ENCODE data around the gene RPL10A.

Gene RPL10A

DNA sequence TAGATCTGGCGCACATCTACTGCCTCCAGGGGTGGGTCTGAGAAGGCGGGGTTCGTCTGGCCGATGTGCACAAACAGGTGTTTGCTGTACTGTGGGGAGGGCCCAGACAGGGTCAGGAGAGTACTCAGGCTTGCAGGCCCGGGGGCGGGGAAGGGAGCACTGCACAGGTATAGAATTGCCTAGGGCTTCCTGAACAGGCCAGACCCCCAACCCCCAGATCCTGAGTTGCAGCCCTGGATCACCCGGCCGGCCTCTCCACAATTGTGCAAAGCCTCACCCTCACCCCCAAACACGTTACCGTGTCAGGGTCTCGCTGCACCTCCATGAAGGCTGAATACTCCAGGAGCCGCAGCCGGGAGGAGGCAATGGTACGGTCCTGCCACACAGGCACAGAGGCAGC is 7.8 kb downstream of the RPL10A start:
- no peak for DNase-seq (ENCODE audit: low read depth)

DNA sequence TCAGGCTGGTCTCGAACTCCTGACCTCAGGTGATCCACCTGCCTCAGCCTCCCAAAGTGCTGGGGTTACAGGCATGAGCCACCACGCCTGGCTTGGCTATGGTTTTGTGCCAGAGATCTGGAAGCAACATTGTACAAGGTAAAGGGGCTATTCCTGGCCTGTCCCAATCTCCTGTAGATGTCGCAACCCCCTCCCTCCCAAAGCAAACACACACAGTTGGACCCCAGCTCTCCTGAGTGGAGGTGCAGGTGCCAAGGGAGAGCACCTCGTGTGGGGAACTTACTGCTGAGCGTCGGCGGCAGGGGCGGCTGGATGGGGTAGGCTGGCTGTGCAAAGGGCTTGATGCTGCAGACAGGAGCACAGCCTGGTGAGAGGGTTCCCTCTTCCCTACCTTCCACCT is 8.8 kb downstream of the RPL10A start:
- no peak for DNase-seq (ENCODE audit: low read depth)

GRCh38 chr6:35477551-35478179 is 9.5 kb downstream of the RPL10A start:
- no peak for DNase-seq (ENCODE audit: low read depth)

DNA sequence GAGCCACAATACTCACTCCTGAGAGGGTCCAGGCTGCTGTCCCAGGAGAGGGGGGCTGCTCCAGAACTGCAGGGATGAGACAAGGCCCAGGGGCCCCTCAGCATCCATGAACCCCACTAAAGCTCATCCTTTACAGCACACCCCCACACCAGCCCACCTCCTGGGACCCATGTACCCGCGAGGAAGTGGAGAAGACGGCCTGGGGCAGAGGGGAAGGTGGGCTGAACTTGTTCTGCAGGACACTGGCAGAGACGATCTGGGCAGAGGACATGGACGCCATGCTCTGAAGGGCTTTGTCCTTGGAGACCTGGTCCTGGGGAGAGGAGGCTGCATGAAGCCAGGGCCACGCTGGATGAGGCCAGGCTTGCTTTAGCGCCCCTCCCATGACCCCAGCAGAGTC is 10.1 kb downstream of the RPL10A start:
- DNase-seq (ENCODE audit: low read depth) = no peak

DNA sequence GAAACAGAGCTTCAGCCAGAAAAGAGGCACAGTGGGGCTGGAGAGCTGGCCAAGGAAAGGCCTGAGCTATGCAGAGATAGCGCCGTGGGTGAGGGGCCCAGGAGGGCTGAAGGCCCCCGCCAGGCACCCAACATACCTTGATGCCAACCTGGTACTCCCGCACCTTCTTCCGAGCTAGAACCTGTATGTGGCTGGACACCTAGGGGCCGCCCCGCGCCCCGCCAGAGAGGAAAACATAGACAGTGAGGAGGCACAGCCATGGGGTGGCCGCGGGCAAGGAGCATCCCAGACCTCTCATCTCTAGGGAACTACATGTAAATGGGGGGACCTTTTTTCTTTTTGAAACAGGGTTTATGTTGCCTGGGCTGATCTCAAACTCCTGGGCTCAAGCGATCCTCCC is 12.0 kb downstream of the RPL10A start:
- no peak for DNase-seq (ENCODE audit: low read depth)

DNA sequence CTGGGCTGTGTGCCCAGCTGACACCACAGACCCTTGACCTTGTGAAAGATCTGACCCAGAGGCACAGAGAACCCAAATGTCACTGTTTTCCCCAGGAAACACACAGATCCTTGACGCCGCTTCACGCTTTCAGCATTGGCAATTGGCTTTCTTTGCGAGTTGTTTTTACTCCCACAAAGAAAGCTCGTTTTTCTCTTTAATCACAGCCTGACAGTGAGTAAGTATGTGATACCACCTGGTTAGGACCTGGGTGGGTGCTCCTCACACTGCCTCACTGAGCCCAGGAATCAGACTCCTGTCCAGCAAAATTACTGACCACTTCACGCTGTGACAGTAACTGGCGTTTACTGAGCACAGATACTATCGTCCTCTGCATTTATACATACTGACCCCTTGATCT is 13.0 kb downstream of the RPL10A start:
- no peak for DNase-seq (ENCODE audit: low read depth)

DNA sequence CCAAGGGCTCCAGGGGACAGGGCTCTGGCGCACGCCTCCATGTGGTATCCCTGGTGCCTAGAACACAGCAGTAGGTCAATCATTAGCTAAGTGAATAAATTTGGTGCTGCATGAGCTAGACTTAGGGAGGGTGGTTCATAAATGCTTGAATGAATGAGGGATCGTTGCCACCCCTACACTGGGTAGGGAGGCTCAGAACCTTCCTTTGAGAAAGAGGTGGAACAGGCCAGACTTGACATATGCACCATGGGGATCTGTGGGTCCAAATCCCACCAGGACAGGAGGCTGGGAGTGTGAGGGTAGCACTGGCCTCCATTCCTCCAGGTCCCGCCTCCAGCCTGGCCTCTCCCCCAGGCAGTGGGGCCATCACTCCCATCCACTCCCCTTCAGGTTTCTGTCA is 14.9 kb downstream of the RPL10A start:
- DNase-seq (ENCODE audit: low read depth) = no peak

GRCh38 chr6:35483490-35483889 is 15.3 kb downstream of the RPL10A start:
- no peak for DNase-seq (ENCODE audit: low read depth)

GRCh38 chr6:35483893-35484645 is 15.9 kb downstream of the RPL10A start:
- no peak for DNase-seq (ENCODE audit: low read depth)

- no peak for DNase-seq (ENCODE audit: low read depth)
Measured at GRCh38 chr6:35484921-35485392, 16.8 kb downstream of the RPL10A start.

DNA sequence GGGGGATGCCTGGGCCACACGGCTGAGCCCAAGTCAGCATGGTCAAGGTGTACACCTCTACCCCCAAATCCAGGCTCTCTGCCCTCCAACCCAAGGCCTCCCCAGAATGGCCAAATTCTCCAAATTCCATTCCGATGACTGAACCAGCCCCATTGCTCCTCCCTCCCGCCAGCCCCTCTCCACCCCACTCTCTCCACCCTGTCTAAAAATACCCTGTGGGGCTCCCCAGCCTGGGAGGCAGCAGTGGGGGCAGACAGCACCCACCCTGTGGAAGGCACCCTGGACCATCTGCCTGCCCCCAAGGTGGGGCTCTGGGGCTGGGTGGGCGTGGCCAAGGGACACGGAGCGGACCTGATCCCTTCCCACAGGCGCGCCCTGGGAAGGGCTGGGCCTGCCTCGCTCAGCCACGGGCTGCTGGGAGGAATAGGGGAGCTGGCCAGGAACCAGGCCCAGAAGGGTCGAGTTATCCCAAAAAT is 17.2 kb downstream of the RPL10A start:
- no peak for DNase-seq (ENCODE audit: low read depth)

DNA sequence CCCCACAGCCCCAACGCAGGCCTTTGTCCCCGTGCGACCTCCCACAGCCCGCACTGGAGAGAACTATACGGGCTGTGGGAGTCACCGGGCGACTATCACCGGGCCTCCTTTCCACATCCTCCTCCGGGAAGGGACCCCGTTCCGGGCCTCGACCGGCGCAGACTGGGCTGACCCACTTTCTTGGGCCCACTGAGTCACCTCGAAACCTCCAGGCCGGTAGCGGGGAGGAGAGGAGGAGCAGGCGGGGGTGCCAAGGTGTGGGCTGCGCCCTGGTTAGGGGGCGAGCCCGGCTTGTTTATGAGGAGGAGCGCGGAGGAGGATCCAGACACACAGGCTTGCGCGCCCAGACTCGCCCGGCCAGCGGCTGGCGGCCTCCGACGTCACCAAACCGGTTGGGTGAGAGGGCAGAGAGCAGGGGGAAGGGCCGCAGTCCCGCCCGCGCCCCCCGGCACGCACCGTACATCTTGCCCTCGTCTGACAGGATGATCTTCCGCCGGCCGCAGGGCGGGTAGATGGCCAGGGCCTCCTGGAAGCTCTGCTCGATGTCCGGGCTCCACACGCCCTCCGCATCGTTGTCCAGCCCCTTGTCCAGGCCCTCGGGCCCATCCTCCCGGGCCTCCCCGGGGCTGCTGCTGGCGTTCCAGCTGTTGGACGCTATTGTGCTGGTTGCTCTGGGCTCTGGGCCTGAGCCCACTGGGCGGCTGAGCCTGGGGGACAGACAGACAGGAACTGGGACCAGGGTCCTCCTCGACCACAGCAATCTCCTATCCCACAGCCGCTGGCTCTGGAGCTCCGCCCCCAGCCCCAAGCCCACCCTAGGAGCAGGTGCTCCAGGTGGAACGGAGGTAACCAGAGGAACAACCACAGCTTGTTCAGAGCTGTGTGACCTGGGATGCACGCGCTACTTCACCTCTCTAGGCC is 18.1 kb downstream of the RPL10A start:
- DNase-seq (ENCODE audit: low read depth) = no peak

GRCh38 chr6:35487658-35488516 is 19.7 kb downstream of the RPL10A start:
- DNase-seq (ENCODE audit: low read depth) = no peak

DNA sequence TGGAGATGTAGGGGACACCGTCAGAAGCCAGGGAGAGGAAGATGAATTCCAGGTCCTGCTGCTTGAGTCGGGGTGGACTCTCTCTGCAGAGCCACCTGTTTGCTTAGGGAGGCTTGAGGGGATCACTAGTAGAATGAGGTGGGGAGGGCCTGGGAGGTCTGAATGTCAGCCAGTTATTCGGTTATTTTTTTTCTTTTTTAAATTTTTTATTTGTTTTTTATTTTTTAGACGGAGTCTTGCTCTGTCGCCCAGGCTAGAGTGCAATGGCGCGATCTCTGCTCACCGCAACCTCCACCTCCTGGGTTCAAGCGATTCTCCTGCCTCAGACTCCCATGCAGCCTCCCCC is 20.3 kb downstream of the RPL10A start:
- DNase-seq (ENCODE audit: low read depth) = no peak

GRCh38 chr6:35489066-35489465 is 20.9 kb downstream of the RPL10A start:
- DNase-seq (ENCODE audit: low read depth) = no peak

DNA sequence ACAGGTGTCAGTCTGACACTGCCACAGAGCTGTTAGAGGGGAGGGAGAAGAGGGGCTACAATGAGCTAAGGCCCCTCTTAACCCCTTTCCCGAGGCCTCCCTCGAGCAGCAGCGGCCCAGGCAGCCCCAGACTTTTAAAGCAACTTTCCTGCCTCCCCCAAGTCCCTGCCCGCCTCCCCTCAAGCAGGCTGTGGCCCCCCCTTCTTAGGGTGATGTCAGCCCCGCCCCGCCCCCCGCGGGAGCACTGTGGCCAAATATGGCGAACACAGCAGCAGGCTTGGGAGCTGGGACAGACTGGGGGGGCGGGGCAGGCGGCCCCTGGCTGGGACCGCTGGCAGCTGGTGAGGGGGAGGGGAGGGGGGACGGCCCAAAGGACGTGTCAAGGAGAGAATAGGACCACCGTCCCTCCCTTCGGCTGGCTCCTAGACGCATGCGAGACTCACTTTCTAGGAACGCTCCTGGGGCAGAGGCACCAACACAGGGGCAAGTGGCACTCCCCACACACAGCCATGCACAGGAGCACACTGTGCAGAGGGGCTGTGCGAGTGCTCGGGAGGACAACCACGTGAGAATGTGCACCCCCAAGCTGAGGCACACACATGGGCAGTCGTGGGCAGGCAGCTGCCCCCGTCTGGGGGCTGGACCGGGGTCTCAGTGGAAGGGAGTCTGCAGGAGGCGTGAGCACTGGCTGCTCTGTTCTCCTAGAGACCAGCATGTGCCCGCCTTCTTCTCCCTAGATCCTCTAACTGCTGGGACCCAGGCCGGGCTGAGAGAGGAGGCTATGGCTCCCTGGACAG is 22.0 kb downstream of the RPL10A start:
- DNase-seq (ENCODE audit: low read depth) = no peak

- no peak for DNase-seq (ENCODE audit: low read depth)
Measured at GRCh38 chr6:35490821-35491557, 22.8 kb downstream of the RPL10A start.

- no peak for DNase-seq (ENCODE audit: low read depth)
Measured at GRCh38 chr6:35491558-35492257, 23.5 kb downstream of the RPL10A start.

DNA sequence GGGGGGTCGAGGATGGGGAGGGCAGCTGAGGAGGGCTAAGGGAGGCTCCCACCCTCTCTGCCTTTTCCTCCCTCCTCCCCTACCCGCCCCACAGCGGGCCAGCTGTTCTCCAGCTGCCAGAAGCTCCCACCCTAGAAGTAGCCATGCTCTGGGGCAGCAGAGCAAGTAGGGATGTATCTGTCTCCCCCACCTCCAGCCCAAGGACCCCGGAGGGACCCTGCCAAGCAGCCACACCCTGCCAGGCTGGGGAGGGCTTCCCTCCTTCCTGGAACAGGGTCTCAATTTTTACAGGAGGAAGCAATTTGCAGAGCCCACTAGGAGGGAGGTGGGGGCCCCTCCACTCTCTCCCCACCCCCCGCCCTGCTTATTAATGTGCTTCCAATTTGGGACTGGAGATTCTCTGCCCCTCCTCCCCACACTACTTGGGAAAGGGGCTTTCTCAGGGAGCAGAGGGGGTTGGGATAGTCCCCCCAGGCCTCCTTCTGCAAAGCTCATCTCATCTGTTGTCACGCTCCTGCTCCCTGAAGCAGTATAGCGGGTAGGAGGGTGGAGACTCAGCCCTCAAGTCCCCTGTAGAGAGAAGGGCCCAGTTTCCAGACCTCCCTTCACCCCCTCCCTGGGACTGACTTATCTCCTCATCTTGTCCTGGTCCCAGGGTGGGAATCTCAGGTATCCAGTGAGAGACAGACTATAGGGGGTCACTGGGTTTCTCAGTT is 24.2 kb downstream of the RPL10A start:
- DNase-seq (ENCODE audit: low read depth) = no peak

Measured in stimulated activated CD8-positive, alpha-beta memory T cell treated with anti-CD3 and anti-CD28 coated beads, Interleukin-15, amount 100 ng/mL, for 1 hour (primary cell).